Fibroblast of the aortic adventitia (primary cell): Measurements from ENCODE around the gene RRP1. TPM values are rescaled to one million over a fixed set of nuclear protein-coding genes. Genes with fewer than 3 reads are reported as not detected.

ENCODE experiments used
- DNase-seq: peaks from one replicate; pipeline ENCODE4 v3.0.0-alpha.2; 2010; ENCODE audit warnings: low read depth
- H3K4me3 ChIP-seq: 2 replicates; pipeline ENCODE4 v1.5.1; 2011; ENCODE audit warnings: low read depth, mild to moderate bottlenecking, control low read depth, low read length, moderate library complexity
- CTCF ChIP-seq: IDR thresholded peaks from 2 replicates; pipeline ENCODE4 v1.5.1; 2011; ENCODE audit warnings: mild to moderate bottlenecking, low read length, control low read depth, inconsistent platforms; ENCODE audit not compliant: insufficient read depth
- total RNA-seq: library from RNA; depleted of rRNA; stranded (reverse); fragments of >200 nt; gene quantifications from 2 replicates; pipeline ENCODE4 v1.2.3, GENCODE V29; 2012; ENCODE audit warnings: low replicate concordance

Gene RRP1
- 18.2 and 23.0 TPM in 2 replicates for total RNA-seq

GRCh38 chr21:43789276-43790009, at the start of gene RRP1:
RRP1 (plus strand) TSS chr21:43789577; CDS start chr21:43789630, 53 bp downstream.
- peak; percentile 71 for TF ChIP-seq CTCF
- peak; percentile 80 for DNase-seq

GRCh38 chr21:43739621-43740435, 49.5 kb upstream of the RRP1 start:
- TF ChIP-seq CTCF: no peak
- no peak for DNase-seq
- H3K4me3 ChIP-seq: no peak overlapping the region

More at GRCh38 chr21:43789276-43790009, at the start of gene RRP1:
- peak within 1 kb of the TSS; percentile 93 for H3K4me3 ChIP-seq

GRCh38 chr21:43740497-43741156, 48.8 kb upstream of the RRP1 start:
- TF ChIP-seq CTCF: no peak
- no peak overlapping the region for H3K4me3 ChIP-seq
- DNase-seq: no peak

GRCh38 chr21:43741423-43742096, 47.8 kb upstream of the RRP1 start:
- no peak overlapping the region for H3K4me3 ChIP-seq
- TF ChIP-seq CTCF: no peak
- no peak for DNase-seq

GRCh38 chr21:43743947-43744346, 45.4 kb upstream of the RRP1 start:
- no peak overlapping the region for H3K4me3 ChIP-seq
- no peak for DNase-seq
- no peak for TF ChIP-seq CTCF

- DNase-seq: no peak
- TF ChIP-seq CTCF: no peak
- no peak overlapping the region for H3K4me3 ChIP-seq
Observed at GRCh38 chr21:43744725-43745124, 44.7 kb upstream of the RRP1 start.
